Thymus (tissue), 11 donors: ENCODE data around the gene TSHZ2. TPM values are rescaled to one million over a fixed set of nuclear protein-coding genes. Genes with fewer than 3 reads are reported as not detected.

Experiments
- DNase-seq, 9 donors: peaks; one replicate each; pipeline ENCODE4 v3.0.0-alpha.2; 2013; ENCODE audit warnings: low spot score in 9 of 9, low read depth in 6 of 9, missing footprints in 1 of 9
- H3K27ac ChIP-seq, 2 donors: one replicate each; pipeline ENCODE4 v1.5.1; 2013; ENCODE audit warnings: control low read depth in 1 of 2, low read depth in 1 of 2, low read length in 1 of 2, mild to moderate bottlenecking in 1 of 2, moderate library complexity in 1 of 2
- H3K27me3 ChIP-seq, 2 donors: one replicate each; pipeline ENCODE4 v1.5.1; 2013; ENCODE audit warnings: low read length in 1 of 2; ENCODE audit not compliant: control insufficient read depth in 2 of 2, insufficient read depth in 1 of 2
- H3K36me3 ChIP-seq, 2 donors: one replicate each; pipeline ENCODE4 v1.5.1; 2013; ENCODE audit warnings: low read length in 1 of 2, mild to moderate bottlenecking in 1 of 2, moderate library complexity in 1 of 2; ENCODE audit not compliant: control insufficient read depth in 2 of 2, insufficient read depth in 2 of 2
- H3K4me1 ChIP-seq, 2 donors: one replicate each; pipeline ENCODE4 v1.5.1; 2013; ENCODE audit warnings: low read length in 2 of 2; ENCODE audit not compliant: control insufficient read depth in 2 of 2, insufficient read depth in 2 of 2
- H3K4me3 ChIP-seq, 2 donors: one replicate each; pipeline ENCODE4 v1.5.1; 2013; ENCODE audit warnings: low read length in 2 of 2, control low read depth in 1 of 2, mild to moderate bottlenecking in 1 of 2
- H3K9me3 ChIP-seq, 2 donors: one replicate each; pipeline ENCODE4 v1.5.1; 2013; ENCODE audit warnings: low read length in 1 of 2, mild to moderate bottlenecking in 1 of 2; ENCODE audit not compliant: control insufficient read depth in 2 of 2, insufficient read depth in 1 of 2
- WGBS: extraction: QIAGEN DNeasy Blood & Tissue Kit; methylation state at CpG from one replicate; pipeline ENCODE4 v1.1.7; 2013; 5-methylcytosine and 5-hydroxymethylcytosine counted together
- polyA plus RNA-seq: library from polyadenylated mRNA; stranded (reverse); fragments of 200-250 nt; gene quantifications from one replicate; pipeline ENCODE4 v1.2.3, GENCODE V29; 2013
- total RNA-seq: library from RNA; stranded (reverse); fragments of 120-200 nt; gene quantifications from one replicate; pipeline ENCODE4 v1.2.4, GENCODE V29; 2013
- donor health status: healthy.

Gene TSHZ2
- total and polyA plus RNA-seq, 2 donors = 1.4 to 2.4 TPM

DNA sequence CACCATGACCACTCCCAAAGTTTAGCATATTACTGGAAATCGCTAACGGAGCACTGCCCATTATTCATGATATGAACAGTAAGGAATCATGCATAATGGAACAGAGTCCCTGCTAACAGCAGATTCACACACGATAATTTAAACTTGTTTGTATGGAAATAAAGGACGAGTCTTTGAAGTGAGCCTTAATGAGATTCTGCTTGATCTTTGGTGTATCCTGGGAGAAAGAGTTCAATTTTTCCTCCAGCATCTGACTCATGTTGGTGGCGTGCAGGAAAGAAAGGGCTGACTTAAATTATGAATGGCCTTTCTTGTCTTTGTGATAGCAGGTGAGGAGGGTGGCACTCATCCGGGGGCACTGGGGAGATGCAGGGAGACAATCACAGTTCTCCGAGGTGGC lies 426.9 kb downstream of the TSHZ2 start:
- WGBS = 95% methylated on average over 7 of the region's 7 CpGs
- no peak overlapping the region for H3K4me3 ChIP-seq

DNA sequence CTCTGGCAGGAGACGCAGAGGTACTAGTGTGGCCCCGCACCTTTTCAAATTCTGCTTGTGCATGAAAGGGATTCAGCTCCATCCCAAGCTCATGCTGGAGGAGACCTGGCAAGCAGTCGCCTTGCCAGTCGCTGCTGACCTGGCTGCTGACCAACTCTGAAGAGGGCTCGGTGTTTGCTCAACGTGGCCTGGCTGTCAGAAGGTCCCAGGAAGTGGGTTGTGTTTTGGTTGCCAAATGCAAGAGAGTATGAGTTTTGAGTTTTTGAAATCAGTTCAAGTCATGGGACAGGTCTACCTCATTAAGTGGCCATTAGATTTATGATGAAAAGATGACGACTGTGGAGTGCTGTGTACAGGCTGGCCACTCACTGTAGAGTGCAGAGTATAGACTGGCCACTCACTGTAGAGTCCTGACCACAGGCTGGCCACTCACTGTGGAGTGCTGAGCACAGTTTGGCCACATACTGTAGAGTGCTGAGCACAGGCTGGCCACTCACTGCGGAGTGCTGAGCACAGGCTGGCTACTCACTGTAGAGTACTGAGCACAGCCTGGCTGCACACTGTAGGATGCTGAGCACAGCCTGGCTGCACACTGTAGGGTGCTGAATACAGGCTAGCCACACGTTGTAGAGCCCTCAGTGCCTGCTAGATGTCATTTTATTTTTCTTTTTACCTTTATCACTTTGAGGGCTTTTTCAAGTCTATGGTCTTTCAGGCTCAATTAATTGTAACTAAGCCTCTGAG lies 427.6 kb downstream of the TSHZ2 start:
- 75% methylated on average over 9 of the region's 9 CpGs for WGBS
- Histone ChIP-seq H3K4me3 (no peak overlapping the region), H3K27ac (no peak overlapping the region), H3K4me1 (no peaks in the 10 kb centered on the region), H3K9me3 (no peaks in the 10 kb centered on the region), H3K27me3 (no peaks in the 10 kb centered on the region), H3K36me3 (no peaks in the 10 kb centered on the region)
- DNase-seq = no peak

More for the DNA sequence above, 426.9 kb downstream of the TSHZ2 start:
- H3K36me3 ChIP-seq = no peaks in the 10 kb centered on the region
- H3K27me3 ChIP-seq = no peaks in the 10 kb centered on the region
- no peak overlapping the region for H3K27ac ChIP-seq
- H3K9me3 ChIP-seq = no peaks in the 10 kb centered on the region
- H3K4me1 ChIP-seq = no peaks in the 10 kb centered on the region
- no peak for DNase-seq

DNA sequence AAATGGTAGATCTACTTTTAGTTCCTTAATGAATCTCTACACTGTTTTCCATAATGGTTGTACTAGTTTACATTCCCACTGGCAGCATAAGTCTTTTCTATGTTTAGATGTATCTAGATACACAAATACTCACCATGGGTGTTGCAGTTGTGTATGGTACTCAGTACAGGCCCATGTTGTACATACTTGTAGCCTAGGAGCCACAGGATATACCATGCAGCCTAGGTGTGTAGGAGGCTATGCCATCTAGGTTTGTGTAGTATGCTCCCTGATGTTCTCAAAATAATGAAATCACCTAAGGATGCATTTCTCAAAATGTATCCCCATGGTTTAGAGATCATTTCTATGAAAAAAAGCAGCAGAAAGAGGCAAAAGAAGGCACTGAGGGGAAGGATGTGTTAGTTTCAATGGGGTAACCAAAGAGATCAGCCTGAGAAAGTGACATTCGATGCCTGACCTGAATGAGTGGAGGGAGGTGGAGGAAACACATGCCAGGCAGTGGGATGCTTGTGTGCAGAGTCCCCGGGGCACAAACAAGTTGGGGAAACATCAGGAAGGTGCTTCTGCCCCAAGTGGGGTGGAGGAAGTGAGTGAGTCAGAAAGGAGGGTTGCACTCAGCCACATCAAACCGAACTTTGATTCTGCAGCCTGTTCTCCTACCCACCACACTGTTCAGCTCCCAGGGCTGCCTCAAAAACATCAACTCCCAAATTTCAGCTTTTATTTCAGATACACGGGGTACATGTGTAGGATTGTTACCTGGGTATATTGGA lies 430.3 kb downstream of the TSHZ2 start:
- no peak overlapping the region for H3K4me3 ChIP-seq
- no peaks in the 10 kb centered on the region for H3K27me3 ChIP-seq
- WGBS = 20% methylated on average over 4 of the region's 4 CpGs
- no peaks in the 10 kb centered on the region for H3K9me3 ChIP-seq
- H3K27ac ChIP-seq = no peak overlapping the region
- H3K36me3 ChIP-seq = no peaks in the 10 kb centered on the region
- DNase-seq = peak in 5 of 9 donors; percentile 22 to 66 (median 51)
- no peaks in the 10 kb centered on the region for H3K4me1 ChIP-seq

DNA sequence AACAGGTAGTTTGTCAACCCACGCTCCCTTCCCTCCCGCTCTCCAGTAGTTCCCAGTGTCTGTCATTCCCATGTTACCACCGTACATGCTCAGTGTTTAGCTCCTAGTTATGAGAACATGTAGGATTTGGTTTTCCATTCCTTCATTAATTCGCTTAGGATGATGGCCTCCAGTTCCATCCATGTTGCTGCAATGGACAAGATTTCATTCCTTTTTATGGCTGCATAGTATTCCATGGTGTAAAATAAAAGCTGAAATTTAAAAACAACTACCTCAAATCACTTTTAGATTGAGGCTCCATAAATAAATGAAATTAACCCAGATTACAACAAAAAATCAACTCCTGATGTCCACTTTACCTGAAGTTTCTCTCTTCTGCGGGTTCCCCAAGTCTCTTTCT lies 430.9 kb downstream of the TSHZ2 start:
- DNase-seq = no peak
- Histone ChIP-seq H3K9me3 (no peaks in the 10 kb centered on the region), H3K36me3 (no peaks in the 10 kb centered on the region), H3K27me3 (no peaks in the 10 kb centered on the region), H3K27ac (no peak overlapping the region), H3K4me3 (no peak overlapping the region), H3K4me1 (no peaks in the 10 kb centered on the region)
- WGBS = 98% methylated on average over 5 of the region's 5 CpGs

DNA sequence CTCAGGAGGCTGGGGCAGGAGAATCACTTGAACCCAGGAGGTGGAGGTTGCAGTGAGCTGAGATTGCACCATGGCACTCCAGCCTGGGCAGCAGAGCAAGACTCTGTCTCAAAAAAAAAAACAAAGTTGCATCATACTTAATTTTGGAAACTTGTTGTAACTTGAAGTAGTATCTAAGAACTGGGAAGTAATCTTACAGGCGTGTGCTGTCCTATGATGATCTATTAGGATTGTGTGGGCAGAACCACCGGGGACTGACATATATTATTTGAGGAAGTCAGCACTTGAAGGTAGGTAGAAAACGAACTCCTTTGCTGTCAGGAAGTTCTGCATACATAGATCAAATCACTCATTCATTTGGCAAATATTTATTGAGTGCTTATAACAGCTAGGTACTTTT lies 433.0 kb downstream of the TSHZ2 start:
- WGBS = 10% methylated on average over 3 of the region's 3 CpGs
- Histone ChIP-seq H3K4me1 (no peaks in the 10 kb centered on the region), H3K4me3 (no peak overlapping the region), H3K27me3 (no peaks in the 10 kb centered on the region), H3K36me3 (no peaks in the 10 kb centered on the region), H3K9me3 (no peaks in the 10 kb centered on the region), H3K27ac (no peak overlapping the region)
- no peak for DNase-seq

DNA sequence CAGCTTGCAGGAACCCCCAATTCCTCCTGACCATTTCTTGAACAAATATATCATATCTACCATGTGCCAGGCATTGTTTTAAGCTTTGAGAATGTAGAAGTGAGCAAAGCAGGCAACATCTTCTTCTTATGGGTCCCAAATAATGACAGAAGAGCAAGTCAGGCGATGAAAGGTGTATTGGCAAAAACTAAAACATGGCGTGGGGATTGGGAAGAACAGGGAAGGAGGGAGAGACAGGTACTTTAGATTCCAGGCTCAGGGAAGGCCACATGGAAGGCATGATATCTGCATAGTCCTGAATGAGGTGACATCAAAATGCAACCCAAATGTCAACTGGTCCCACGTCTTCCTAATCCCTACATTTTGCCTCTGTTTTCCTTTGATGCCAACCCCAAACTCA lies 434.4 kb downstream of the TSHZ2 start:
- H3K27ac ChIP-seq = no peak overlapping the region
- no peaks in the 10 kb centered on the region for H3K27me3 ChIP-seq
- DNase-seq = no peak
- no peak overlapping the region for H3K4me3 ChIP-seq
- WGBS = 95% methylated on average over 3 of the region's 3 CpGs
- no peaks in the 10 kb centered on the region for H3K4me1 ChIP-seq
- no peaks in the 10 kb centered on the region for H3K9me3 ChIP-seq
- no peaks in the 10 kb centered on the region for H3K36me3 ChIP-seq

DNA sequence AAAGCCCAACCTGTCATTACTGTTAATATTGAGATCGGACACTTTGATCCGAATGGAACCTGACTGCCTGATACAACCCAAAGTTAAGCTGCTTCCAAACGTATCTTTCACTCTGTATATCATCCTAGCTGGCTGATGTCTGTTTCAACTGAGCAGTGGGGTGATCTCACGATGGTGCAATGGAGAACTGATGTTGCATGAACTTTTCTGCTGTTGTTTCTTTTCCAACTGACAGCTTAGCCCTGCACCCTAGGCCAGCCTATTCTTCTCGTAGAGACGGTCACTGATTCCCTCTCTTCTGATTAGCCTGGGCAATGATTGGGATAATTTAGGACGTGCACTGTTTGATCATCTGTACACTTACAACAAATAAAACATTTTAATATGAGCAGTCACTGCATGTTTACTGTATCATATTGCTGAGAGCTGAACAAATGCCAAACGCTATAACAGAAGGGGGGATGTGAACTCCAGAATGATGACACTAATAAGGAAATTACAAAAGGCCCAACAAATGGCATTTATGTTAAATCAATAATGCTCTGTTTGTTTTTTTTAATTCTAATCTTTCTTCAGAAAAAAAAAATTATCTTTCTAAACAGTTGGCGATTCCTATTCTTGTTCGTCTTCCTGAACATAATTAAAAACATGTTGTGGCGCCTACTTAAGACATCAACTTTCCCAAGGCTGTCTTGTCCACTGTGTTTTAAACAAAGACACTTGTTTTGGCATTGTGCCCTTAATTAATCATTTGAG lies 436.7 kb downstream of the TSHZ2 start:
- 93% methylated on average over 11 of the region's 11 CpGs for WGBS
- Histone ChIP-seq H3K27me3 (no peaks in the 10 kb centered on the region), H3K4me1 (peaks cover 4 to 6% of the 10 kb centered on the region in 2 donors), H3K27ac (no peak overlapping the region), H3K4me3 (no peak overlapping the region), H3K36me3 (no peaks in the 10 kb centered on the region), H3K9me3 (no peaks in the 10 kb centered on the region)
- no peak for DNase-seq

DNA sequence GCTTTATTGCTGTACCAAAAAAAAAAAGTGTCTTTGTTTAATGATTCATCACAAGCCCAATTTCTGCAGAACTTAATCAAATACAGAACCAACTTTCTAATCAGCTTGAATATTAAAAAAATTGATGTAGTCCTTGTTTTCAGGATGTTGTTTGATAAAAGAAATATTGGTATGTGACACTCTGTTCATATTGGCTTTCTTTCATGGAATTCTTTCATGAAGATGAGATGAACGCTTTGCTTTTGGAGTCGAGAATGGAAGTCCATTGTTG lies 437.2 kb downstream of the TSHZ2 start:
- Histone ChIP-seq H3K4me3 (no peak overlapping the region), H3K27ac (no peak overlapping the region), H3K27me3 (no peaks in the 10 kb centered on the region), H3K9me3 (no peaks in the 10 kb centered on the region), H3K4me1 (peaks cover 4 to 6% of the 10 kb centered on the region in 2 donors), H3K36me3 (no peaks in the 10 kb centered on the region)
- 98% methylated on average over 2 of the region's 2 CpGs for WGBS
- no peak for DNase-seq

DNA sequence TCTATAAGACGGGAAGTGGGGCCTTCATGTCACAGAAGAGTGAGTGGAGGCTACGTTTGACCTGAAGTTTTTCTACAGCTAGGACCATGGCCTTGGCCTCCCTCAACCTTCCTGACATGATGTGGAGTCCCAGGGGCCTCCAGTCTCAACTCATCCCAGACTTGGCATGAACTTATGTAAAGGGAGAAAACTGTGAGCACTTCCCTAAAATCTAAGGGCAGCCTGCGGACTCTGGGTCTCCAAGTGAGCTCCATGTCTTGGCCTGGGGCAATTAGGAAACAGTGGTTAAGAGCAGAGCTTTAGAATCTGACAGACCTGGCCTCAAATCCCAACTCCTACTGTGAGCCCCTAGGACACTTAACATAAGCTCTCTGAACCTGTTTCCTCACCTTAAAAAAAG lies 439.0 kb downstream of the TSHZ2 start:
- 97% methylated on average over 3 of the region's 3 CpGs for WGBS
- Histone ChIP-seq H3K27me3 (no peaks in the 10 kb centered on the region), H3K27ac (no peak overlapping the region), H3K36me3 (no peaks in the 10 kb centered on the region), H3K9me3 (no peaks in the 10 kb centered on the region), H3K4me3 (no peak overlapping the region), H3K4me1 (peaks cover 4 to 6% of the 10 kb centered on the region in 2 donors)
- DNase-seq = no peak
